SK-N-SH (cell line): ENCODE data around the gene VAPB. TPM values are rescaled to one million over a fixed set of nuclear protein-coding genes. Genes with fewer than 3 reads are reported as not detected.

Experiments used
- CTCF ChIA-PET: fragments of 300-600, 350-600 bp; formaldehyde crosslinking; extraction: SDS; loops from one replicate; lab custom pipeline; 2021; lab: Yijun Ruan, JAX
- POLR2A ChIA-PET: fragments of 350-600 bp; sonication (Branson Sonifier 250); formaldehyde crosslinking; extraction: SDS; loops from one replicate; lab custom pipeline; 2020; ENCODE audit warnings: antibody characterized with exemption, inconsistent platforms; lab: Yijun Ruan, JAX
- DNase-seq: peaks from one replicate; pipeline ENCODE4 v3.0.0; 2012
- H2AFZ ChIP-seq: fragments of 200-600 bp; sonication (generic); 2 replicates; pipeline ENCODE4 v1.8.1; 2016; ENCODE audit warnings: antibody characterized with exemption, mild to moderate bottlenecking, low read depth
- H3F3A ChIP-seq: fragments of 200-600 bp; sonication (generic); replicated peaks from 2 replicates; pipeline ENCODE3; 2016; ENCODE audit warnings: antibody characterized with exemption, mild to moderate bottlenecking; ENCODE audit not compliant: insufficient read depth
- H3K27ac ChIP-seq, 2 experiments: fragments of 200-500 bp in 1 of 2; fragments of 200-600 bp in 1 of 2; sonication (Bioruptor generic) in 1 of 2; sonication (generic), shearing (Covaris generic) in 1 of 2; 2 replicates each; pipeline versions ENCODE4 v1.5.1 to v1.6.1; 2014 to 2016; ENCODE audit warnings: low read depth in 2 of 2, inconsistent platforms in 1 of 2, low read length in 1 of 2, mild to moderate bottlenecking in 1 of 2, mixed read lengths in 1 of 2
- H3K27me3 ChIP-seq: fragments of 200-600 bp; sonication (generic), shearing (Covaris generic); 2 replicates; pipeline ENCODE4 v1.6.1; 2016; ENCODE audit warnings: mixed run types; ENCODE audit not compliant: insufficient read depth
- H3K36me3 ChIP-seq, 2 experiments: fragments of 200-500 bp in 1 of 2; fragments of 200-600 bp in 1 of 2; sonication (Bioruptor generic) in 1 of 2; sonication (generic) in 1 of 2; replicated peaks in 1 of 2; 2 replicates each; pipeline versions ENCODE3 to v1.5.1; 2014 to 2016; ENCODE audit warnings: low read length in 1 of 2, mild to moderate bottlenecking in 1 of 2; ENCODE audit not compliant: insufficient read depth in 2 of 2, control insufficient read depth in 1 of 2
- H3K4me1 ChIP-seq, 2 experiments: fragments of 200-500 bp in 1 of 2; fragments of 200-600 bp in 1 of 2; sonication (Bioruptor generic) in 1 of 2; sonication (generic), shearing (Covaris generic) in 1 of 2; 2 replicates each; pipeline versions ENCODE4 v1.5.1 to v1.6.1; 2014 to 2016; ENCODE audit warnings: low read depth in 1 of 2, low read length in 1 of 2, mixed run types in 1 of 2; ENCODE audit not compliant: insufficient read depth in 2 of 2, control insufficient read depth in 1 of 2
- H3K4me2 ChIP-seq: fragments of 200-600 bp; sonication (generic), shearing (Covaris generic); 2 replicates; pipeline ENCODE4 v1.6.1; 2017; ENCODE audit warnings: mixed run types
- H3K4me3 ChIP-seq, 2 experiments: fragments of 200-500 bp in 1 of 2; fragments of 200-600 bp in 1 of 2; sonication (Bioruptor generic) in 1 of 2; sonication (generic), shearing (Covaris generic) in 1 of 2; 2 replicates each; pipeline versions ENCODE4 v1.5.1 to v1.8.1; 2014 to 2016; ENCODE audit warnings: low read depth in 2 of 2, inconsistent platforms in 1 of 2, low read length in 1 of 2, mild to moderate bottlenecking in 1 of 2, mixed read lengths in 1 of 2, moderate library complexity in 1 of 2
- H3K79me2 ChIP-seq: fragments of 200-600 bp; sonication (generic); 2 replicates; pipeline ENCODE4 v1.8.1; 2017; ENCODE audit warnings: mild to moderate bottlenecking; ENCODE audit not compliant: insufficient read depth
- H3K9ac ChIP-seq: fragments of 200-600 bp; sonication (generic); 2 replicates; pipeline ENCODE4 v1.6.1; 2017; ENCODE audit warnings: mixed run types
- H3K9me2 ChIP-seq: fragments of 200-600 bp; sonication (generic); 2 replicates; pipeline ENCODE4 v1.6.1; 2017; ENCODE audit warnings: mixed run types
- H3K9me3 ChIP-seq: fragments of 200-600 bp; sonication (generic); 2 replicates; pipeline ENCODE4 v1.6.1; 2017; ENCODE audit warnings: mixed run types, mild to moderate bottlenecking, moderate library complexity
- H4K20me1 ChIP-seq: fragments of 200-600 bp; sonication (generic); 2 replicates; pipeline ENCODE4 v1.6.1; 2017; ENCODE audit warnings: mild to moderate bottlenecking, mixed run types; ENCODE audit not compliant: insufficient read depth
- CHD2 ChIP-seq: fragments of 150-350 bp; IDR thresholded peaks from 2 replicates; pipeline ENCODE4 v1.6.1; 2018; ENCODE audit warnings: low read length; ENCODE audit not compliant: partially characterized antibody
- ELF1 ChIP-seq: IDR thresholded peaks from 2 replicates; pipeline ENCODE4 v1.4.0; 2012
- EP300 ChIP-seq, 2 experiments: IDR thresholded peaks; 2 replicates each; pipeline versions ENCODE4 v1.4.0 to v1.6.1; 2012; ENCODE audit warnings: borderline replicate concordance in 1 of 2, low read depth in 1 of 2, low read length in 1 of 2
- EZH2phosphoT487 ChIP-seq: fragments of 200-600 bp; sonication (generic); IDR thresholded peaks from 2 replicates; pipeline ENCODE4 v1.6.1; 2017; ENCODE audit warnings: low read depth, mixed run types, mild to moderate bottlenecking, antibody characterized with exemption, moderate library complexity, borderline replicate concordance
- FOSL2 ChIP-seq: IDR thresholded peaks from 2 replicates; pipeline ENCODE4 v1.4.0; 2012; ENCODE audit warnings: low read depth, mild to moderate bottlenecking, moderate library complexity, borderline replicate concordance
- FOXJ3 ChIP-seq: sonication (generic); formaldehyde crosslinking; IDR thresholded peaks from 2 replicates; pipeline ENCODE4 v1.5.1; 2020; ENCODE audit warnings: mild to moderate bottlenecking, missing genetic modification reagents
- FOXM1 ChIP-seq: IDR thresholded peaks from 2 replicates; pipeline ENCODE4 v1.4.0; 2012; ENCODE audit warnings: low read depth, mild to moderate bottlenecking
- GATA2 ChIP-seq: sonication (generic); formaldehyde crosslinking; IDR thresholded peaks from 2 replicates; pipeline ENCODE4 v1.5.0; 2020; ENCODE audit warnings: mild to moderate bottlenecking, missing genetic modification reagents
- IRF3 ChIP-seq: fragments of 150-350 bp; IDR thresholded peaks from 2 replicates; pipeline ENCODE4 v1.6.1; 2016; ENCODE audit warnings: mild to moderate bottlenecking, low read depth, low read length
- JUND ChIP-seq: IDR thresholded peaks from 2 replicates; pipeline ENCODE4 v1.4.0; 2012
- MAX ChIP-seq: IDR thresholded peaks from 2 replicates; pipeline ENCODE4 v1.4.0; 2012; ENCODE audit warnings: low read depth
- MEF2A ChIP-seq: IDR thresholded peaks from 2 replicates; pipeline ENCODE4 v1.4.0; 2012; ENCODE audit warnings: low read depth, borderline replicate concordance
- NFIC ChIP-seq: IDR thresholded peaks from 2 replicates; pipeline ENCODE4 v1.4.0; 2012; ENCODE audit warnings: borderline replicate concordance
- NRF1 ChIP-seq: IDR thresholded peaks from 2 replicates; pipeline ENCODE4 v1.6.1; 2012; ENCODE audit warnings: low read depth, mild to moderate bottlenecking, low read length
- POLR2AphosphoS5 ChIP-seq: IDR thresholded peaks from 2 replicates; pipeline ENCODE4 v1.6.1; 2012; ENCODE audit warnings: low read depth, low read length
- RAD21 ChIP-seq: IDR thresholded peaks from 2 replicates; pipeline ENCODE4 v1.6.1; 2012; ENCODE audit warnings: mild to moderate bottlenecking, low read length
- RCOR1 ChIP-seq: fragments of 150-350 bp; IDR thresholded peaks from 2 replicates; pipeline ENCODE4 v1.6.1; 2017; ENCODE audit warnings: antibody characterized with exemption, low read length
- REST ChIP-seq: IDR thresholded peaks from 2 replicates; pipeline ENCODE4 v1.6.1; 2012; ENCODE audit warnings: mild to moderate bottlenecking, low read depth, low read length, moderate library complexity
- RFX5 ChIP-seq: IDR thresholded peaks from 2 replicates; pipeline ENCODE4 v1.6.1; 2012; ENCODE audit warnings: mild to moderate bottlenecking, improper control_type of control experiment, low read length
- SMC3 ChIP-seq: IDR thresholded peaks from 2 replicates; pipeline ENCODE4 v1.6.1; 2012; ENCODE audit warnings: low read depth, low read length, improper control_type of control experiment
- TAF1 ChIP-seq: IDR thresholded peaks from 2 replicates; pipeline ENCODE4 v1.6.1; 2012; ENCODE audit warnings: low read depth, mild to moderate bottlenecking, low read length, moderate library complexity, borderline replicate concordance
- TCF12 ChIP-seq: IDR thresholded peaks from 2 replicates; pipeline ENCODE4 v1.4.0; 2012
- TEAD4 ChIP-seq: IDR thresholded peaks from 2 replicates; pipeline ENCODE4 v1.4.0; 2012; ENCODE audit warnings: mild to moderate bottlenecking, borderline replicate concordance; ENCODE audit not compliant: insufficient read depth
- USF1 ChIP-seq: IDR thresholded peaks from 2 replicates; pipeline ENCODE4 v1.4.0; 2012; ENCODE audit warnings: low read depth, borderline replicate concordance
- YY1 ChIP-seq: IDR thresholded peaks from 2 replicates; pipeline ENCODE4 v1.4.0; 2012; ENCODE audit warnings: low read depth, mild to moderate bottlenecking
- ZBTB33 ChIP-seq: IDR thresholded peaks from 2 replicates; pipeline ENCODE4 v1.4.0; 2012; ENCODE audit warnings: low read depth, borderline replicate concordance
- WGBS: methylation state at CpG from one replicate; pipeline ENCODE4 v1.1.6; 2017; ENCODE audit warnings: low lambda C conversion rate; 5-methylcytosine and 5-hydroxymethylcytosine counted together
- polyA plus RNA-seq, 3 experiments: library from polyadenylated mRNA; depleted of rRNA; stranded (reverse); fragments of >200 nt; gene quantifications; 2 replicates each; pipeline ENCODE4 v1.2.3, GENCODE V29; 2012

Gene VAPB
- polyA plus RNA-seq, 1 of the 3 experiments (the other 2 are of a cell fraction), result 16.9 TPM

GRCh38 chr20:58457083-58457695 is 68.2 kb downstream of the VAPB start:
- Histone ChIP-seq H3K79me2 (no peaks in the 10 kb centered on the region), H3K4me1 (peaks cover 23 to 33% of the 10 kb centered on the region in 2 experiments; a peak in 3 of 4 replicates), H3K27me3 (no peaks in the 10 kb centered on the region), H3K36me3 (peaks cover 0 to 21% of the 10 kb centered on the region in 2 experiments), H2AFZ (no peak overlapping the region), H3K9ac (peak overlapping the region; percentile 18; the same call in 1 of the 2 replicates), H4K20me1 (no peaks in the 10 kb centered on the region), H3F3A (peaks cover 19% of the 10 kb centered on the region), H3K9me3 (peaks cover 7% of the 10 kb centered on the region; the same call in 1 of the 2 replicates), H3K9me2 (no peaks in the 10 kb centered on the region), H3K27ac (peak overlapping the region; percentile 30 to 78; a peak in 3 of 4 replicates), H3K4me3 (no peak overlapping the region), H3K4me2 (no peak overlapping the region)
- peak; percentile 64 for DNase-seq
- 48% methylated on average over 14 of the region's 14 CpGs for WGBS
- POLR2A ChIA-PET, result interaction anchor here (0.7 to 1.7 kb wide), 4 partner anchors 9 to 194 kb away, joined by 3 to 9 read pairs (median 4); partner anchors contain the start of gene STX16
- CTCF ChIA-PET, result interaction anchor here (0.6 to 4.3 kb wide), 4 partner anchors 9 to 224 kb away, joined by 3 to 24 read pairs (median 7); partner anchors contain the start of gene STX16
- TF ChIP-seq SMC3, result no peak
- peak; percentile 57 for TF ChIP-seq FOXM1
- no peak for TF ChIP-seq RFX5
- TF ChIP-seq ZBTB33, result no peak
- no peak for TF ChIP-seq YY1
- TF ChIP-seq MAX, result peak; percentile 100
- TF ChIP-seq EZH2phosphoT487, result no peak
- no peak for TF ChIP-seq MEF2A
- TF ChIP-seq POLR2AphosphoS5, result no peak
- TF ChIP-seq FOXJ3, result 0 out of 2 replicates have a peak, but pooled peaks have one; percentile 49
- no peak for TF ChIP-seq CHD2
- peak; percentile 74; the same call in 1 of the 2 replicates for TF ChIP-seq USF1
- no peak for TF ChIP-seq IRF3
- TF ChIP-seq REST, result no peak
- no peak for TF ChIP-seq NFIC
- TF ChIP-seq TCF12, result peak; percentile 85
- TF ChIP-seq EP300 (IDR thresholded peaks at IDR 0.05; ENCODE audit: borderline replicate concordance in 1 of 2, low read depth in 1 of 2, low read length in 1 of 2), result peak in 1 of 2 experiments; percentile 82; a peak in 1 of 4 replicates
- TF ChIP-seq RAD21, result no peak
- peak; percentile 63; the same call in 1 of the 2 replicates for TF ChIP-seq GATA2
- no peak for TF ChIP-seq TAF1
- no peak for TF ChIP-seq ELF1
- TF ChIP-seq FOSL2, result peak; percentile 89
- TF ChIP-seq JUND, result peak; percentile 63
- TF ChIP-seq NRF1, result no peak
- no peak for TF ChIP-seq RCOR1
- no peak for TF ChIP-seq TEAD4
